GM12878 (cell line): ENCODE data around the gene TGM5.

Experiments used
- CEBPB ChIP-seq, 2 experiments: fragments of 150-350 bp in 1 of 2; IDR thresholded peaks; 2 replicates each; pipeline ENCODE4 v1.6.1; 2012 to 2014; ENCODE audit warnings: low read depth in 2 of 2, low read length in 2 of 2, borderline replicate concordance in 1 of 2, inconsistent platforms in 1 of 2
- CTCF ChIP-seq, 3 experiments: IDR thresholded peaks in 2 of 3; conservative IDR thresholded peaks in 1 of 3; 2 replicates each; pipeline ENCODE4 v1.5.1; 2011; ENCODE audit warnings: low read depth in 3 of 3, low read length in 3 of 3, mild to moderate bottlenecking in 3 of 3, control low read depth in 2 of 3, moderate library complexity in 2 of 3, inconsistent platforms in 1 of 3, mixed read lengths in 1 of 3; ENCODE audit not compliant: control insufficient read depth in 2 of 3, insufficient read depth in 1 of 3; ENCODE audit errors: extremely low read depth in 1 of 3
- NR2C2 ChIP-seq: IDR thresholded peaks from 2 replicates; pipeline ENCODE4 v1.6.1; 2011; ENCODE audit warnings: borderline replicate concordance, low read depth; ENCODE audit not compliant: control insufficient read depth, insufficient read length
- POLR2A ChIP-seq: IDR thresholded peaks from 2 replicates; pipeline ENCODE4 v1.6.1; 2011; ENCODE audit warnings: low read depth, mild to moderate bottlenecking, low read length
- RAD21 ChIP-seq: IDR thresholded peaks from 2 replicates; pipeline ENCODE4 v1.6.1; 2011; ENCODE audit warnings: mild to moderate bottlenecking, low read depth, low read length, moderate library complexity; ENCODE audit not compliant: insufficient read depth
- SP1 ChIP-seq: IDR thresholded peaks from one replicate; pipeline ENCODE4 v1.6.1; 2011; ENCODE audit warnings: low read depth, low read length
- SREBF2 ChIP-seq: IDR thresholded peaks from 2 replicates; pipeline ENCODE4 v1.6.1; 2012; ENCODE audit warnings: mild to moderate bottlenecking, low read length
- TCF3 ChIP-seq: IDR thresholded peaks from 2 replicates; pipeline ENCODE4 v1.6.1; 2012; ENCODE audit warnings: low read depth, mild to moderate bottlenecking, low read length, borderline replicate concordance; ENCODE audit not compliant: insufficient read depth
- YBX1 ChIP-seq: fragments of 450-650 bp; IDR thresholded peaks from 2 replicates; pipeline ENCODE4 v1.6.1; 2016; ENCODE audit warnings: antibody characterized with exemption

- no peak for TF ChIP-seq NR2C2
- no peak for TF ChIP-seq YBX1
- TF ChIP-seq CEBPB (IDR thresholded peaks at IDR 0.05; ENCODE audit: borderline replicate concordance in 1 of 2, low read depth in 2 of 2, low read length in 2 of 2): no peak
- no peak for TF ChIP-seq POLR2A
- no peak for TF ChIP-seq SREBF2
- TF ChIP-seq CTCF (IDR thresholded peaks at IDR 0.05 in 2 of 3, conservative IDR thresholded peaks at IDR 0.05 in 1 of 3; ENCODE audit: control insufficient read depth in 2 of 3, extremely low read depth in 1 of 3, insufficient read depth in 1 of 3, low read depth in 3 of 3, low read length in 3 of 3): no peak
- TF ChIP-seq RAD21: no peak
- TF ChIP-seq TCF3: no peak
- TF ChIP-seq SP1: no peak
Measured at GRCh38 chr15:43276563-43277200, 10.0 kb upstream of the TGM5 start.
